Measurements from ENCODE around the gene SLC25A33. TPM values are rescaled to one million over a fixed set of nuclear protein-coding genes. Genes with fewer than 3 reads are reported as not detected.

SLC25A33 gene
- total RNA-seq, 2 donors from 2014 or later: 9.6 to 13.6 TPM

- Mint-ChIP-seq H3K4me3 (no peak overlapping the region), H3K27ac (no peak overlapping the region), H3K36me3 (ENCODE audit: low read depth) (peaks cover 10% of the 10 kb centered on the region), H3K9me3 (no peaks in the 10 kb centered on the region), H3K27me3 (ENCODE audit: insufficient read depth) (no peaks in the 10 kb centered on the region), H3K4me1 (no peaks in the 10 kb centered on the region)
- Histone ChIP-seq H3K36me3 (ENCODE audit: control insufficient read depth, insufficient read depth, low read length) (peaks cover 13% of the 10 kb centered on the region), H3K9ac (ENCODE audit: extremely low read depth, low read length, poor library complexity, severe bottlenecking) (no peak overlapping the region), H3K4me1 (ENCODE audit: control insufficient read depth, insufficient read depth, low read length) (no peaks in the 10 kb centered on the region), H3K9me3 (ENCODE audit: control insufficient read depth, low read length) (no peaks in the 10 kb centered on the region), H3K27me3 (ENCODE audit: control insufficient read depth, insufficient read depth, low read length, poor library complexity, severe bottlenecking) (no peaks in the 10 kb centered on the region), H3K27ac (ENCODE audit: low read depth, low read length) (no peak overlapping the region), H3K4me3 (ENCODE audit: low read length) (no peak overlapping the region)
- WGBS, 2 experiments (ENCODE audit: insufficient coverage in 1 of 2, insufficient read length in 1 of 2): 90% methylated on average over 14 of the region's 14 CpGs; no CpG with 5 or more reads in 1 of the 2 experiments
- no peak for DNase-seq
- TF ChIP-seq CTCF (conservative IDR thresholded peaks at IDR 0.05): no peak
Measured at GRCh38 chr1:9603307-9603706, 64.0 kb downstream of the SLC25A33 start.

GRCh38 chr1:9603766-9604753 lies 64.8 kb downstream of the SLC25A33 start:
- no peak overlapping the region for H3K27ac Mint-ChIP-seq
- peaks cover 12% of the 10 kb centered on the region for H3K36me3 ChIP-seq (ENCODE audit: control insufficient read depth, insufficient read depth, low read length)
- no peaks in the 10 kb centered on the region for H3K27me3 ChIP-seq (ENCODE audit: control insufficient read depth, insufficient read depth, low read length, poor library complexity, severe bottlenecking)
- no peaks in the 10 kb centered on the region for H3K9me3 ChIP-seq (ENCODE audit: control insufficient read depth, low read length)
- H3K9me3 Mint-ChIP-seq: no peaks in the 10 kb centered on the region
- peaks cover 10% of the 10 kb centered on the region for H3K36me3 Mint-ChIP-seq (ENCODE audit: low read depth)
- H3K4me3 ChIP-seq (ENCODE audit: low read length): no peak overlapping the region
- 94 to 96% methylated on average over 29 to 42 of the region's 42 CpGs for WGBS, 2 experiments (ENCODE audit: insufficient coverage in 1 of 2, insufficient read length in 1 of 2)
- no peaks in the 10 kb centered on the region for H3K4me1 Mint-ChIP-seq
- TF ChIP-seq CTCF (conservative IDR thresholded peaks at IDR 0.05): no peak
- no peak overlapping the region for H3K4me3 Mint-ChIP-seq
- no peaks in the 10 kb centered on the region for H3K27me3 Mint-ChIP-seq (ENCODE audit: insufficient read depth)
- no peaks in the 10 kb centered on the region for H3K4me1 ChIP-seq (ENCODE audit: control insufficient read depth, insufficient read depth, low read length)
- no peak overlapping the region for H3K9ac ChIP-seq (ENCODE audit: extremely low read depth, low read length, poor library complexity, severe bottlenecking)
- no peak for DNase-seq
- H3K27ac ChIP-seq (ENCODE audit: low read depth, low read length): no peak overlapping the region

GRCh38 chr1:9604836-9605235 lies 65.6 kb downstream of the SLC25A33 start:
- WGBS, 2 experiments (ENCODE audit: insufficient coverage in 1 of 2, insufficient read length in 1 of 2): 92 to 100% methylated on average over 10 to 15 of the region's 15 CpGs
- H3K27me3 Mint-ChIP-seq (ENCODE audit: insufficient read depth): no peaks in the 10 kb centered on the region

More at GRCh38 chr1:9604836-9605235, 65.6 kb downstream of the SLC25A33 start:
- Histone ChIP-seq H3K9me3 (ENCODE audit: control insufficient read depth, low read length) (no peaks in the 10 kb centered on the region), H3K9ac (ENCODE audit: extremely low read depth, low read length, poor library complexity, severe bottlenecking) (no peak overlapping the region), H3K27me3 (ENCODE audit: control insufficient read depth, insufficient read depth, low read length, poor library complexity, severe bottlenecking) (no peaks in the 10 kb centered on the region), H3K4me3 (ENCODE audit: low read length) (no peak overlapping the region), H3K4me1 (ENCODE audit: control insufficient read depth, insufficient read depth, low read length) (no peaks in the 10 kb centered on the region), H3K27ac (ENCODE audit: low read depth, low read length) (no peak overlapping the region), H3K36me3 (ENCODE audit: control insufficient read depth, insufficient read depth, low read length) (peaks cover 11% of the 10 kb centered on the region)
- Mint-ChIP-seq H3K9me3 (no peaks in the 10 kb centered on the region), H3K36me3 (ENCODE audit: low read depth) (peaks cover 12% of the 10 kb centered on the region), H3K27ac (peak overlapping the region; percentile 16), H3K4me3 (no peak overlapping the region), H3K4me1 (no peaks in the 10 kb centered on the region)
- no peak for DNase-seq
- no peak for TF ChIP-seq CTCF (conservative IDR thresholded peaks at IDR 0.05)
